HG02798 (cell line): ENCODE results near the gene NEIL1.
"Not testable (repeated sequence)": the region's sequence is repeated elsewhere in the genome, so short reads cannot be mapped to it uniquely, and the experiment has no call there.

Experiments used
- ATAC-seq: cut with Tn5 transposase; IDR thresholded peaks from one replicate; pipeline ENCODE4 v1.9.1; 2021; ENCODE audit warnings: mild to moderate bottlenecking; ENCODE audit not compliant: unreplicated experiment, poor library complexity

Gene NEIL1

DNA sequence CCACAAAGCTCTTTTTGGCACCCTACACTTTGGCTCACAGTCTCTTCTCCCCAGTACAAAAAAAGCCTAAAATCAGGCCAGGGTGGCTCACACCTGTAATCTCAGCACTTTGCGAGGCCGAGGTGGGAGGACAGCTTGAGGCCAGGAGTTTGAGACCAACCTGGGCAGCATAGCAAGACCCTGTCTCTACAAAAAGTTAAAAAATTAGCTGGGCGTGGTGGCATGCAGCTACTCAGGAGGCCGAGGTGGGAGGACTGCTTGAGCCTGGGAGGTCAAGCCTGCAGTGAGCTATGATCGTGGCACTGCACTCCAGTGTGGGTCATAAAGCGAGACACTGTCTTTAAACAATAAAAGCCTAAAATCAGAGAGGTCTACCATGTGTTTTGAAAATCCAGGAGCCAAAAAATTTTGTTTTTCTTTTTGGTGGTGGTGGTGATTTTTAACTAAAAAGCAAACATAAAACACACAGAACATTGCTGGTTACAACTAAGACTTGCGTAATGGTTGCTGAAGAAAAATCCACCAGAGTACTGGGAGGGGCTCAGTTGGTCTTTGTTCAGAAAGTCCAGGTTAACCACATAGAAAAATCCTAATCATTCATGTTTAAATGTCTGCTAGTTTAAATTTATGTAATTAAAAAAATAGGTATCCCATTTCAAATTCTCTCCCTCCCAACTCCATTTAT is 23.2 kb downstream of the NEIL1 start:
- ATAC-seq = no peak

DNA sequence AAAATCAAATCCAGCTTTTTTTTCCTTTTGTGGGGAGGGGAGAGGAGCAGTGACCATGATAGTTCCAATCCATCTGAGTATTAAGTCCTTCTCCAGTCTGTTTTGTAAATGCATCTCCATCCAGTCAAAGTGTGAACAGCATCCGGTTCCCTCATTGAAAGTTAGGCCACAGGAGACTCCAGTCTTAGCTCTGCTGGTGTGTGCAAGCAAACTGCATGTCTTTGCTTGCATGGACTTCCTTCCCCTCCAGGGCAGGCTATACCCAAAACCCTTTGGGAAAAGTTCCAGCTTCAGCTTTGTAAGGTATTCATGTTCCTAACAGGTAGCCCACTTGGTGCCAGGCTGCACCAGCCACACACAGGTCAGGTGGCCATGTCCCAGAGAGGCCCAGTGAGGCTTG is 24.6 kb downstream of the NEIL1 start:
- ATAC-seq = no peak

DNA sequence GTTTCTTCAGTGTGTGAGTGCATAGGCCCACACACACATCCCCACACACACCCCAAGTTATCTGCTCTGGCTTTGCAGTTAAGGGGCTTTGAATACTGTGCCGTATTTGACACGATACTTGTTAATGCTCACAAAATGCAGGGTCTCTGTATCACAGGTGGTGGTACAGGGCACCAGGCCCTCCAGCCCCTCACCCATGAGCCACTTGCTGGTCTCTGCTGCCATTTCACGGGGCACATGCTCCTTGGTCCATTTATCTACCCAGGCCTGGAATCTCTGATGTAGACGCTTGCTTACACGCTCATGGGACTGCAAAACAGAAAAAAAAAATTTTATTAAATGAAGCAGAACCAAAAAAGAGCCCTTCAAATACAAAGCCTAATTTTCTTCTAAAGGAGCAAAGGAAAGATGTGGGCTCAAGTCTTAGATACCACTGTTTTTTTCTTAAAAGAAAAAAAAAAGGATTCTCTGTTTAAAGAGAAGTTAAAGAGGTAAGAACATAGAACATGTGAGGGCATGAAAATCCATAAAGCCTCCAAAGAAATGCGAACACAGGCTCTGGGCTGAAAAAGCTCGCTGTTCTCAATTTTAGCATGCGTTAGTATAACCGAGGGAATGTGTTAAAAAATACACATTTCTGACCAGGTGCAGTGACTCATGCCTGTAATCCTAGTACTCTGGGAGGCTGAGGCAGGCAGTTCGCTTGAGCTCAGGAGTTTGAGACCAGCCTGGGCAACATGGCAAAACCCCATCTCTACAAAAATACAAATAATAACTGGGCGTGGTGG is 25.3 kb downstream of the NEIL1 start:
- no peak for ATAC-seq

DNA sequence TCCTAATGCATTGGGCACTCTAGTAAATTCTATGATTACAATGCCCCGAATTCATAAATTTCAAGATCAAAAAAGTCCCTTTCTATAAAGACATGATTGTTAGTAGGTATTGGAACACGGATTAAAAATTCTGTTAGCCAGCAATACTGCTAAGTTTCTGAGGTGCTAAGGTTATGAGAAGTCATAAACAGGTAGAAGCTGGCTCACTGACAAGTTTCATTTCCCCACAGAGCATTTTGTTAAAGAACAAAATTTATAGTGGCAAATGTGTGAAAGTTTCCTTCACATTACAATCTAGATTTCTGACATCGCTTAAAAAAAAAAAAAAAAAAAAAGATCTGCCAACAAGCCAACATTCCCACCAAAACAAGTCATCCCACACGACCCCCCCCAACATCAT is 33.9 kb downstream of the NEIL1 start:
- ATAC-seq = no peak

DNA sequence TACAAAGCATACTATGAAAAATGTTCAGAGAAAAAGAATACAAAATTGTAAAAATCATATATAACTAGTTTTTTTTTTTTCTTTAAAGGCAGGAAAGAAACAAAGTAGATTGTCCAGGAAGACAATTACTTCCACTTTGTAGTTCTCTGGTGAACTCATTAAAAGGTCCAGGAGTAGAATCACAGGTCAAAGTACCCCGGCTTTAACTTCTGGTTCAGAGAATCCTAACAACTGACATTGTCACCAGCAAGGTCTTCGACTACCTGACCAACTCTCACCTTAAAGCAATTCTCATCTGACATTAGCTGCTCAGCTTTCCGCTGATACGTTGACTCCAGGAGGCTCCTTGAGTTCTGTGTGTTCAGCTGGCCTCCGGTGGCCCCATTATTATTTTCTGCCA is 37.1 kb downstream of the NEIL1 start:
- ATAC-seq = not testable (repeated sequence)

DNA sequence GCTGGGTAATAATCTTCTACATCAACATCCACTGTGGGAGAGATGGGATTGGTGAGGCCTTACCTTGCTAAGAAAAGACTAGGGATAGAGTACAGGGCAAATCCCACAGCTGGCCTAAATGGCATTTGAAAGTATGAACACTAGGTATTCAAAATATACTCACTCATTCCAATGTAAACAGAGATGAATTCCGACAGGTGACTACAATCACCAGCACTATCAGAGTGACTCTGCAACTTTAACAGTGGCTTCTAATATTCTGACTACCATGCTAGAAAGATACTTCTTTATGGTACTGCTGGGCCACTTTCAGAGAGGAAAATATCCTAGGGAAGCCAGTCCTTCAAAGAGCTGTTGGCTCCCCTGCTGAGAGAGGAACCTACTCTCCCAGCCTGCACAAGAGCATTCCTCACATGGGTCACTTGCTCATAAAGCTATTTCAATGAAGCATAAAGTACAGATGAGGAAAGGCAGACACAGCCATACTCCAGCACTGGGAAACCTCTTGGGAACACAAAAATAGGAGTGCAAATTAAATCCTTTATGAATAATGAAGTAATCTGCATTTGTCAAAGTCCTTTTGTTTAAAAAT is 43.0 kb downstream of the NEIL1 start:
- ATAC-seq = no peak

DNA sequence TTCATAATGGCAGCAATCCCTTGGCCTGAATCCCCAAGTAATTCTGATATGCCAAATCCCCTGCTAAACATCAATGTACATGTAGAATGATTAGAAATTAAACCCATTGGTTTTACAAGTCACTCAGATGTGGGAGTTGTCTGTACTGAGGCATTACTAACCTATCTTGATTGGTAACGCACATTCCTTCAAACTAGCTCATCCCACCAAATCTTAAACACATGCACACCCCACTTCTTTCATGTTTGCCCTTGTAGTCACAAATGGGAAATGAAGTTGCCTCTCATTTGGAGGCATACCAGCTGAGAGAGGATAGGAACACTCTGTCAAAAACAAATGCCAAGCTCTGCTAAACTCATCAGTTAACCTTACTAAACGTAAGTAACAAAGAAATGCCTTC is 50.7 kb downstream of the NEIL1 start:
- no peak for ATAC-seq

DNA sequence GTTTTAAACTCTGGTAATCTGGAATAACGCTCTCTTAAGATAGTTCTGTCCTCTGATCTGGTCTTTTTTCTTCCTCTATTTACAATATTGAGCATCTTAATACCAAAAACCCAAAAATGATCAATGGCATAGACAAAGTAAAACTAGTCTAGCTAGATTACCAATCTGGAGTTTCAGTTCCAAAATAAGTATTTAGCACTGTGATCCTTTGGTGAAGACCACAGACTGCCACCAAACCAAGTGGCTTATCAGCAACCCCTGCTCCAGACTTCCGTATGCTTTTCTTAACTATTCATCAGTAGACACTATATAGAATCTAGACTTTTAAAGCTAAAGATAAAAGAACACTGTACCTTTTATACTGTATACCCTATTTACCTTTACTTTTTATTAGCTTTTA is 57.1 kb downstream of the NEIL1 start:
- ATAC-seq = no peak
